GM23338 (cell line): ENCODE results near the gene IWS1. TPM values are rescaled to one million over a fixed set of nuclear protein-coding genes. Genes with fewer than 3 reads are reported as not detected.

Source experiments
- ATAC-seq: fragments of 200-7000 bp; cut with Tn5 transposase; 3 replicates; pipeline ENCODE4 v1.9.1; 2020
- DNase-seq: peaks from one replicate; pipeline ENCODE4 v3.0.0-alpha.2; 2015; ENCODE audit warnings: low spot score
- H2AFZ ChIP-seq: fragments of 200-600 bp; sonication (generic); 2 replicates; pipeline ENCODE4 v1.8.0; 2016; ENCODE audit warnings: antibody characterized with exemption, mild to moderate bottlenecking, moderate library complexity
- H3F3A ChIP-seq: fragments of 200-600 bp; sonication (generic); replicated peaks from 2 replicates; pipeline ENCODE4 v1.8.0; 2017; ENCODE audit warnings: antibody characterized with exemption, mixed run types, low read depth
- H3K27ac ChIP-seq: fragments of 200-600 bp; sonication (generic); 2 replicates; pipeline ENCODE4 v1.6.1; 2016; ENCODE audit warnings: low read depth
- H3K27me3 ChIP-seq: fragments of 200-600 bp; sonication (generic); 2 replicates; pipeline ENCODE4 v1.8.0; 2016; ENCODE audit warnings: mild to moderate bottlenecking, mixed run types, moderate library complexity; ENCODE audit not compliant: insufficient read depth
- H3K36me3 ChIP-seq: fragments of 200-600 bp; sonication (generic); 2 replicates; pipeline ENCODE4 v1.8.0; 2016; ENCODE audit warnings: mild to moderate bottlenecking; ENCODE audit not compliant: insufficient read depth
- H3K4me1 ChIP-seq: fragments of 200-600 bp; sonication (generic); 2 replicates; pipeline ENCODE4 v1.8.0; 2016; ENCODE audit warnings: mild to moderate bottlenecking, moderate library complexity; ENCODE audit not compliant: insufficient read depth
- H3K4me2 ChIP-seq: fragments of 200-600 bp; sonication (generic); 2 replicates; pipeline ENCODE4 v1.7.1; 2017; ENCODE audit warnings: mixed run types
- H3K4me3 ChIP-seq: fragments of 200-600 bp; sonication (generic); 2 replicates; pipeline ENCODE4 v1.6.1; 2016; ENCODE audit warnings: mixed run types
- H3K79me2 ChIP-seq: fragments of 200-600 bp; sonication (generic); replicated peaks from 2 replicates; pipeline ENCODE4 v1.8.0; 2017; ENCODE audit warnings: mild to moderate bottlenecking; ENCODE audit not compliant: insufficient read depth
- H3K9me2 ChIP-seq: fragments of 200-600 bp; sonication (generic); 2 replicates; pipeline ENCODE4 v1.8.0; 2017; ENCODE audit not compliant: insufficient read depth
- H4K20me1 ChIP-seq: fragments of 200-600 bp; sonication (generic); replicated peaks from 2 replicates; pipeline ENCODE4 v1.8.0; 2017; ENCODE audit warnings: mild to moderate bottlenecking; ENCODE audit not compliant: insufficient read depth
- H3K27ac Mint-ChIP-seq: 2 replicates; pipeline ENCODE4 v1.8.0; 2020; ENCODE audit warnings: inconsistent platforms, mild to moderate bottlenecking, moderate library complexity, mixed read lengths
- H3K27me3 Mint-ChIP-seq: 3 replicates; pipeline ENCODE4 v1.8.0; 2022; ENCODE audit warnings: low read depth, mild to moderate bottlenecking, moderate library complexity, mixed read lengths, inconsistent platforms; ENCODE audit not compliant: insufficient read depth, poor library complexity
- H3K36me3 Mint-ChIP-seq: 3 replicates; pipeline ENCODE4 v1.8.0; 2021; ENCODE audit warnings: low read depth, mild to moderate bottlenecking, inconsistent platforms, moderate library complexity, mixed read lengths
- H3K4me1 Mint-ChIP-seq: 3 replicates; pipeline ENCODE4 v1.8.0; 2020; ENCODE audit warnings: mild to moderate bottlenecking, inconsistent platforms, mixed read lengths
- H3K4me3 Mint-ChIP-seq: 3 replicates; pipeline ENCODE4 v1.8.0; 2021; ENCODE audit warnings: moderate library complexity, mild to moderate bottlenecking, inconsistent platforms, mixed read lengths
- H3K9me3 Mint-ChIP-seq: 3 replicates; pipeline ENCODE4 v1.8.0; 2020; ENCODE audit warnings: moderate library complexity, mild to moderate bottlenecking, inconsistent platforms, mixed read lengths
- ETS1 ChIP-seq: IDR thresholded peaks from 2 replicates; pipeline ENCODE4 v1.6.1; 2016; ENCODE audit warnings: antibody characterized with exemption
- POLR2AphosphoS5 ChIP-seq: IDR thresholded peaks from 2 replicates; pipeline ENCODE4 v1.6.1; 2016; ENCODE audit warnings: antibody characterized with exemption, low read depth
- polyA plus RNA-seq: library from polyadenylated mRNA; unstranded; fragments of >200 nt; fragmentation: Nextera tagmentation; extraction: Ambion mirVana; gene quantifications from 2 replicates; pipeline ENCODE4 v1.2.1, GENCODE V29; 2016
- total RNA-seq: library from RNA; depleted of rRNA; stranded (reverse); fragments of >200 nt; shearing (Covaris generic); gene quantifications from 2 replicates; pipeline ENCODE4 v1.2.3, GENCODE V29; 2014
- TF ChIP-seq, protein P1 (sequence below): fragments of 250-450 bp; sonication (Bioruptor Pico); IDR thresholded peaks from 2 replicates; pipeline ENCODE4 v1.5.0; 2020; ENCODE audit warnings: mild to moderate bottlenecking, moderate library complexity
- TF ChIP-seq, protein P2 (sequence below): IDR thresholded peaks from one replicate; pipeline ENCODE4 v1.6.1; 2018; ENCODE audit warnings: antibody characterized with exemption; ENCODE audit not compliant: unreplicated experiment

Gene IWS1
- total and polyA plus RNA-seq, 2 experiments from 2014 or later = 82.8 to 97.2 TPM

DNA sequence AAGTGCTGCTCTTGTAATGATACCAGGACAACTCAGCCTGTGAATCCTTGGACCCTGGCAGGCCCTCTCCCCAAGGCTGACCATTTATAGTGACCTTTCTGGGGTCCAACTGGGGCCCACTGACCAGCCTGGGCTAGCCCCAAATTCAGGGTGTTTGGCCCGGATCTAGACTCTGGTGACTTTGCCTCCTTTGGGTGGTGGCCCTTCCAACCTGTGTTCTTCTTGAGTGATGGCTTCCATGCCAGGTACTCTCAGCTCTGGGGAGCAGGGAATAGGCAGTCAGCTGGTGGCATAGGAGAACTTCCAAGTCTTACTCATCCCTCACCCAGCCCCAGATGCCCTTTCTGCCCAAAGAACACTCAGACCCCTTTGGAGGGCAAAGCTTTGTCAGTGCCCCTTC is 19.5 kb upstream of the IWS1 start (continued):
- TF ChIP-seq, protein P1, sequence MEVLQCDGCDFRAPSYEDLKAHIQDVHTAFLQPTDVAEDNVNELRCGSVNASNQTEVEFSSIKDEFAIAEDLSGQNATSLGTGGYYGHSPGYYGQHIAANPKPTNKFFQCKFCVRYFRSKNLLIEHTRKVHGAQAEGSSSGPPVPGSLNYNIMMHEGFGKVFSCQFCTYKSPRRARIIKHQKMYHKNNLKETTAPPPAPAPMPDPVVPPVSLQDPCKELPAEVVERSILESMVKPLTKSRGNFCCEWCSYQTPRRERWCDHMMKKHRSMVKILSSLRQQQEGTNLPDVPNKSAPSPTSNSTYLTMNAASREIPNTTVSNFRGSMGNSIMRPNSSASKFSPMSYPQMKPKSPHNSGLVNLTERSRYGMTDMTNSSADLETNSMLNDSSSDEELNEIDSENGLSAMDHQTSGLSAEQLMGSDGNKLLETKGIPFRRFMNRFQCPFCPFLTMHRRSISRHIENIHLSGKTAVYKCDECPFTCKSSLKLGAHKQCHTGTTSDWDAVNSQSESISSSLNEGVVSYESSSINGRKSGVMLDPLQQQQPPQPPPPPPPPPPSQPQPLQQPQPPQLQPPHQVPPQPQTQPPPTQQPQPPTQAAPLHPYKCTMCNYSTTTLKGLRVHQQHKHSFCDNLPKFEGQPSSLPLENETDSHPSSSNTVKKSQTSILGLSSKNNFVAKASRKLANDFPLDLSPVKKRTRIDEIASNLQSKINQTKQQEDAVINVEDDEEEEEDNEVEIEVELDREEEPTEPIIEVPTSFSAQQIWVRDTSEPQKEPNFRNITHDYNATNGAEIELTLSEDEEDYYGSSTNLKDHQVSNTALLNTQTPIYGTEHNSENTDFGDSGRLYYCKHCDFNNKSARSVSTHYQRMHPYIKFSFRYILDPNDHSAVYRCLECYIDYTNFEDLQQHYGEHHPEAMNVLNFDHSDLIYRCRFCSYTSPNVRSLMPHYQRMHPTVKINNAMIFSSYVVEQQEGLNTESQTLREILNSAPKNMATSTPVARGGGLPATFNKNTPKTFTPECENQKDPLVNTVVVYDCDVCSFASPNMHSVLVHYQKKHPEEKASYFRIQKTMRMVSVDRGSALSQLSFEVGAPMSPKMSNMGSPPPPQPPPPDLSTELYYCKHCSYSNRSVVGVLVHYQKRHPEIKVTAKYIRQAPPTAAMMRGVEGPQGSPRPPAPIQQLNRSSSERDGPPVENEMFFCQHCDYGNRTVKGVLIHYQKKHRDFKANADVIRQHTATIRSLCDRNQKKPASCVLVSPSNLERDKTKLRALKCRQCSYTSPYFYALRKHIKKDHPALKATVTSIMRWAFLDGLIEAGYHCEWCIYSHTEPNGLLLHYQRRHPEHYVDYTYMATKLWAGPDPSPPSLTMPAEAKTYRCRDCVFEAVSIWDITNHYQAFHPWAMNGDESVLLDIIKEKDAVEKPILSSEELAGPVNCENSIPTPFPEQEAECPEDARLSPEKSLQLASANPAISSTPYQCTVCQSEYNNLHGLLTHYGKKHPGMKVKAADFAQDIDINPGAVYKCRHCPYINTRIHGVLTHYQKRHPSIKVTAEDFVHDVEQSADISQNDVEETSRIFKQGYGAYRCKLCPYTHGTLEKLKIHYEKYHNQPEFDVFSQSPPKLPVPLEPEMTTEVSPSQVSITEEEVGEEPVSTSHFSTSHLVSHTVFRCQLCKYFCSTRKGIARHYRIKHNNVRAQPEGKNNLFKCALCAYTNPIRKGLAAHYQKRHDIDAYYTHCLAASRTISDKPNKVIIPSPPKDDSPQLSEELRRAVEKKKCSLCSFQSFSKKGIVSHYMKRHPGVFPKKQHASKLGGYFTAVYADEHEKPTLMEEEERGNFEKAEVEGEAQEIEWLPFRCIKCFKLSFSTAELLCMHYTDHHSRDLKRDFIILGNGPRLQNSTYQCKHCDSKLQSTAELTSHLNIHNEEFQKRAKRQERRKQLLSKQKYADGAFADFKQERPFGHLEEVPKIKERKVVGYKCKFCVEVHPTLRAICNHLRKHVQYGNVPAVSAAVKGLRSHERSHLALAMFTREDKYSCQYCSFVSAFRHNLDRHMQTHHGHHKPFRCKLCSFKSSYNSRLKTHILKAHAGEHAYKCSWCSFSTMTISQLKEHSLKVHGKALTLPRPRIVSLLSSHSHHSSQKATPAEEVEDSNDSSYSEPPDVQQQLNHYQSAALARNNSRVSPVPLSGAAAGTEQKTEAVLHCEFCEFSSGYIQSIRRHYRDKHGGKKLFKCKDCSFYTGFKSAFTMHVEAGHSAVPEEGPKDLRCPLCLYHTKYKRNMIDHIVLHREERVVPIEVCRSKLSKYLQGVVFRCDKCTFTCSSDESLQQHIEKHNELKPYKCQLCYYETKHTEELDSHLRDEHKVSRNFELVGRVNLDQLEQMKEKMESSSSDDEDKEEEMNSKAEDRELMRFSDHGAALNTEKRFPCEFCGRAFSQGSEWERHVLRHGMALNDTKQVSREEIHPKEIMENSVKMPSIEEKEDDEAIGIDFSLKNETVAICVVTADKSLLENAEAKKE (CRISPR knock-in tag) = no peak

GRCh38 chr2:127545189-127545588 is 18.9 kb upstream of the IWS1 start:
- H2AFZ ChIP-seq = no peak overlapping the region
- no peaks in the 10 kb centered on the region for H3K4me1 Mint-ChIP-seq
- no peak overlapping the region for H3K27ac ChIP-seq
- peaks cover 3% of the 10 kb centered on the region for H3K27me3 Mint-ChIP-seq
- H3K36me3 Mint-ChIP-seq = no peaks in the 10 kb centered on the region
- H3K4me3 ChIP-seq = no peak overlapping the region
- H3K4me1 ChIP-seq = no peaks in the 10 kb centered on the region
- no peaks in the 10 kb centered on the region for H3K27me3 ChIP-seq
- no peaks in the 10 kb centered on the region for H3K9me3 Mint-ChIP-seq
- DNase-seq (no peak), ATAC-seq (no peak)
- H3F3A ChIP-seq = no peaks in the 10 kb centered on the region
- no peaks in the 10 kb centered on the region; the same call in 1 of the 2 replicates for H3K9me2 ChIP-seq
- no peaks in the 10 kb centered on the region for H3K79me2 ChIP-seq
- H3K4me2 ChIP-seq = no peak overlapping the region
- no peak overlapping the region for H3K4me3 Mint-ChIP-seq
- no peaks in the 10 kb centered on the region for H4K20me1 ChIP-seq
- H3K36me3 ChIP-seq = no peaks in the 10 kb centered on the region
- no peak overlapping the region for H3K27ac Mint-ChIP-seq
- TF ChIP-seq ETS1 = no peak
- no peak for TF ChIP-seq POLR2AphosphoS5
- TF ChIP-seq, protein P2, sequence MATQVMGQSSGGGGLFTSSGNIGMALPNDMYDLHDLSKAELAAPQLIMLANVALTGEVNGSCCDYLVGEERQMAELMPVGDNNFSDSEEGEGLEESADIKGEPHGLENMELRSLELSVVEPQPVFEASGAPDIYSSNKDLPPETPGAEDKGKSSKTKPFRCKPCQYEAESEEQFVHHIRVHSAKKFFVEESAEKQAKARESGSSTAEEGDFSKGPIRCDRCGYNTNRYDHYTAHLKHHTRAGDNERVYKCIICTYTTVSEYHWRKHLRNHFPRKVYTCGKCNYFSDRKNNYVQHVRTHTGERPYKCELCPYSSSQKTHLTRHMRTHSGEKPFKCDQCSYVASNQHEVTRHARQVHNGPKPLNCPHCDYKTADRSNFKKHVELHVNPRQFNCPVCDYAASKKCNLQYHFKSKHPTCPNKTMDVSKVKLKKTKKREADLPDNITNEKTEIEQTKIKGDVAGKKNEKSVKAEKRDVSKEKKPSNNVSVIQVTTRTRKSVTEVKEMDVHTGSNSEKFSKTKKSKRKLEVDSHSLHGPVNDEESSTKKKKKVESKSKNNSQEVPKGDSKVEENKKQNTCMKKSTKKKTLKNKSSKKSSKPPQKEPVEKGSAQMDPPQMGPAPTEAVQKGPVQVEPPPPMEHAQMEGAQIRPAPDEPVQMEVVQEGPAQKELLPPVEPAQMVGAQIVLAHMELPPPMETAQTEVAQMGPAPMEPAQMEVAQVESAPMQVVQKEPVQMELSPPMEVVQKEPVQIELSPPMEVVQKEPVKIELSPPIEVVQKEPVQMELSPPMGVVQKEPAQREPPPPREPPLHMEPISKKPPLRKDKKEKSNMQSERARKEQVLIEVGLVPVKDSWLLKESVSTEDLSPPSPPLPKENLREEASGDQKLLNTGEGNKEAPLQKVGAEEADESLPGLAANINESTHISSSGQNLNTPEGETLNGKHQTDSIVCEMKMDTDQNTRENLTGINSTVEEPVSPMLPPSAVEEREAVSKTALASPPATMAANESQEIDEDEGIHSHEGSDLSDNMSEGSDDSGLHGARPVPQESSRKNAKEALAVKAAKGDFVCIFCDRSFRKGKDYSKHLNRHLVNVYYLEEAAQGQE = no peak
- TF ChIP-seq, protein P1 (CRISPR knock-in tag) = no peak
